Fibroblast of skin of scalp (primary cell): ENCODE data around the gene FBXL15. TPM values are rescaled to one million over a fixed set of nuclear protein-coding genes. Genes with fewer than 3 reads are reported as not detected.

Experiments
- DNase-seq: peaks from one replicate; pipeline ENCODE4 v3.0.0-alpha.2; 2013
- polyA plus RNA-seq, 2 experiments: library from polyadenylated mRNA; unstranded; fragments of 120-200 nt; gene quantifications; one replicate each; pipeline ENCODE4 v1.2.1, GENCODE V29; 2013; ENCODE audit not compliant: insufficient read length in 2 of 2

The FBXL15 gene
- 7.3 TPM for polyA plus RNA-seq (2013, experiment 1 of 2; ENCODE audit: insufficient read length)
- polyA plus RNA-seq (2013, experiment 2 of 2; ENCODE audit: insufficient read length) = 7.8 TPM

DNA sequence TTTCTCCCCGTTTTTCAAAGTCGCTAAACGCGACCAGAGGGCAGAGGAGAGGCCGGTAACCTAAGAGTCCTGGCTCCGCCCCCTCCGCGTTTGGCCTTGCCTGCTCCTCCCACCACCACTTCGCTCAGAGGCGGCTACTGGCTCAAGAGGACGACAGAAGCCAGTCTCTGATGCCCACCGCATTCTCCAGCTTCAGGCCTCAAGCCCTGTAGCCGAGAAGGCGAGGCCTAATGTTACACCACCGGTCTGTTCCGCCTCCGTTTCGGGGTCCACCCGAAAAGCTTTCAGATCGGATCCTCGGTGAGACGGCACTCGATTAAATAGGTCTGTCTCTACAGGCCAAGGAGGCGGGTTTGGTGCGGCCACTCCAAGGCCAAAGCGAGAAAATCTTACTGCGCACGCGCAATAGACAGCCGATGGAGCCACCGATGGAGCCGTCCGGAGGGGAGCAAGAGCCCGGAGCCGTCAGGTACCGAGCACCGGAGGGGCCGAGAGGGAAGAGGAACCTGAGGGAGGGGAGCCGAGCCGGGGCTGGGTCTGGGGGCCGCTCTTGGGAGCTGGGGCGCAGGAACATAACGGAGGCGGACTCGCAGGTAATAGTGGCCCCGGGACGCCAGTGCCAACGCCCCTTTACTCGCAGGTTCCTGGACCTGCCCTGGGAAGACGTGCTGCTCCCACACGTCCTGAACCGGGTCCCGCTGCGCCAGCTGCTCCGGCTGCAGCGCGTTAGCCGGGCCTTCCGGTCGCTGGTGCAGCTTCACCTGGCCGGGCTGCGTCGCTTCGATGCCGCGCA, at the start of gene FBXL15:
Gene FBXL15 (plus strand): TSS at position 123 of the 793 bp plus-strand sequence. CDS start 294 bp downstream, at position 417.
- DNase-seq = peak; percentile 97

- DNase-seq = no peak
These were observed 49.3 kb upstream of the FBXL15 start for GRCh38 chr10:102371295-102371694.

DNA sequence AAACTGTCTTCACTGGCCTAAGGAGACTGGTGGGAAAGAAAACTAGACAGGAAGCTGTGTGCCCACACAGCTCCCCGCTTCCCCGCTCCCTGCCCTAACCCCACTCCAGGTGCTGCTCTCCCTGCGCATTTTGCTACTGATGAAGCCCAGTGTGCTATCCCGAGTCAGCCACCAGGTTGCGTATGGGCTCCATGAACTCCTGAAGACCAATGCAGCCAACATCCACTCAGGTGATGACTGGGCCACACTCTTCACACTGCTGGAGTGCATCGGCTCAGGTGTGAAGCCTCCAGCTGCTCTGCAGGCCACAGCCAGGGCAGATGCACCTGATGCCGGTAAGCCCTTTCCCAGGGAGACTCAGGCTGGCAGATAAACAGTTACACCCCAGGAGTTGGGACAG, 45.4 kb upstream of the FBXL15 start:
- no peak for DNase-seq

GRCh38 chr10:102375867-102376266, 44.8 kb upstream of the FBXL15 start:
- DNase-seq = no peak

- DNase-seq = no peak
These were observed 43.7 kb upstream of the FBXL15 start for GRCh38 chr10:102376901-102377300.

DNA sequence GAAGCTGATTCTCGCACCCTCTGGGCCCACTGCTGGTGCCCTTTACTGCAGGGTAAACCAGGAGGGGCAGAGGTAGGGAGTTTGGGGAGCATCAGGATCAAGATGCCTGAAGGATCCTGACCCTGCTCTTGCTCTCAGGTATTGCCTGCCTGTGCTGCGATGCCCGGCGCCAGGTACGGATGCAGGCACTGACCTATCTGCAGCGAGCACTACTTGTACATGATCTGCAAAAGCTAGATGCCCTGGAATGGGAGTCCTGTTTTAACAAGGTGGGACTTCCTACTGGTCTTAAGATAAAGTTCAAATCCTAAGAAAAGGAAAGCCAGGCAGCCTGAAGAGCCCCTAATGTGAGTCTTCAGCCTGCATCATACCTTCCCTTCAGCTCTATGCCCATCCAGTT, 41.3 kb upstream of the FBXL15 start:
- no peak for DNase-seq

- DNase-seq = no peak
These were observed 38.7 kb upstream of the FBXL15 start for GRCh38 chr10:102381983-102382382.

DNA sequence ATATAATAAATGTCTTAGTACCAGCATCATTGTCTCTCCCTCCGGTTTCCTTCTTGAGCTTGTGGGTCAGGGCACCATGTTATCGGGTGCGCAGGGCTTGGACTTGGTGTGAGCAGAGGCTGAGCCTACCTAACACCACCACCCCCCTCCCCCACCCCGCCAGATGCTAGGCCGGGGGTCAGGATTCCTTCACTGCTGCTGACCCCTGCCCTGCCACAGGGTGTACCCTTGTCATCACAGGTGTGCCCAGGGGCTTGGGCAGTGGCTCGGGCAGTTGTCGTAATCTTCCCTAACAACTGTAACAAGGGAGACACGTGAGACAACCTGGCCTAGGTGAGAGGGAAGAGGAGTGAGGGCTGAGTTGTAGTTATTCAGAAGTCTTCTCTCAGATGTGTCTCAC, 37.8 kb upstream of the FBXL15 start:
- no peak for DNase-seq

DNA sequence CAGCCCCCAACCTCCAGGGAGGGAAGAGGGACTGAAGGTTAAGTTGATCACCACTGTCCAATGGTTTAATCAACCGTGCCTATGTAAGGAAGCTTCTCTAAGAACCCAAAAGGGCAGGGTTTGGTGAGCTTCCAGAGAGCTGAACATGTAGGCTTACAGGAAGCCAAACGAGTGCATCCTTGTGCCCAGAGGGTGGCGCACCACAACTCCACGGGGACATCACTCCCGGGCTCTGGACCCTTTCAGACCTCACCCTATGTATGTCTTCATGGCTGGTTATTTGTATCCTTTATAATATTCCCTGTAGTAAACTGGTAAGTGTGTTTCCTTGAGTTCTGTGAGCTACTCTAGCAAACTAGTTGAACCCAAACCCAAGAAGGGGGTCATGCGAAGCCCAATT, 36.6 kb upstream of the FBXL15 start:
- DNase-seq = peak; percentile 17

GRCh38 chr10:102384606-102385429, 35.8 kb upstream of the FBXL15 start:
- no peak for DNase-seq

GRCh38 chr10:102389894-102390293, 30.7 kb upstream of the FBXL15 start:
- DNase-seq = no peak

GRCh38 chr10:102392306-102392705, 28.3 kb upstream of the FBXL15 start:
- DNase-seq = no peak

DNA sequence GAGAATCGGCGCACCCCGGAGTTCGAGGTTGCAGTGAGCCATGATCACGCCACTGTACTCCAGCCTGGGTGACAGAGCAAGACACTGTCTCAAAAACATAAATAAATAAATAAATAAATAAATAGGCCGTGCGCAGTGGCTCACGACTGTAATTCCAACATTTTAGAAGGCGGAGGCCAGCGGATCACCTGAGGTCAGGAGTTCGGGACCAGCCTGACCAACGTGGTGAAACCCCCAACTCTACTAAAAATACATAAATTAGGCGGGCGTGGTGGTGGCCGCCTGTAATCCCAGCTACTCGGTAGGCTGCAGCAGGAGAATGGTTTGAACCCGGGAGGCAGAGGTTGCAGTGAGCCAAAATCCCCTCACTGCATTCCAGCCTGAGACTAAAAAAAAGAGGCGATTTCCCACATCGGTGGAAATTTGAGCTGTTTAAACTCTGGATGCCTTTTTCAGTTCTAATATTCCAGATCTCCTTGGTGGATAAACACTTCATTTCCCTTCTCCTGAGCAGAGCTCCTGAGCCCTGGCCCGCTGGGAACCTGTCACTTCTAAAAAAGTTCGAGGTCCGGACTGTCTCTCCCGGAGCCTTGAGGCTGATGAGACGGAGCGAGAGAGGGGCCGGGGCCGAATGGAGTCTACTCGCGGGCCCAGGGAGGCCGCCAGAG, 27.1 kb upstream of the FBXL15 start:
- DNase-seq = no peak

- peak; percentile 91 for DNase-seq
These were observed 26.4 kb upstream of the FBXL15 start for GRCh38 chr10:102394079-102394800.

GRCh38 chr10:102394801-102395399, 25.7 kb upstream of the FBXL15 start:
- no peak for DNase-seq

DNA sequence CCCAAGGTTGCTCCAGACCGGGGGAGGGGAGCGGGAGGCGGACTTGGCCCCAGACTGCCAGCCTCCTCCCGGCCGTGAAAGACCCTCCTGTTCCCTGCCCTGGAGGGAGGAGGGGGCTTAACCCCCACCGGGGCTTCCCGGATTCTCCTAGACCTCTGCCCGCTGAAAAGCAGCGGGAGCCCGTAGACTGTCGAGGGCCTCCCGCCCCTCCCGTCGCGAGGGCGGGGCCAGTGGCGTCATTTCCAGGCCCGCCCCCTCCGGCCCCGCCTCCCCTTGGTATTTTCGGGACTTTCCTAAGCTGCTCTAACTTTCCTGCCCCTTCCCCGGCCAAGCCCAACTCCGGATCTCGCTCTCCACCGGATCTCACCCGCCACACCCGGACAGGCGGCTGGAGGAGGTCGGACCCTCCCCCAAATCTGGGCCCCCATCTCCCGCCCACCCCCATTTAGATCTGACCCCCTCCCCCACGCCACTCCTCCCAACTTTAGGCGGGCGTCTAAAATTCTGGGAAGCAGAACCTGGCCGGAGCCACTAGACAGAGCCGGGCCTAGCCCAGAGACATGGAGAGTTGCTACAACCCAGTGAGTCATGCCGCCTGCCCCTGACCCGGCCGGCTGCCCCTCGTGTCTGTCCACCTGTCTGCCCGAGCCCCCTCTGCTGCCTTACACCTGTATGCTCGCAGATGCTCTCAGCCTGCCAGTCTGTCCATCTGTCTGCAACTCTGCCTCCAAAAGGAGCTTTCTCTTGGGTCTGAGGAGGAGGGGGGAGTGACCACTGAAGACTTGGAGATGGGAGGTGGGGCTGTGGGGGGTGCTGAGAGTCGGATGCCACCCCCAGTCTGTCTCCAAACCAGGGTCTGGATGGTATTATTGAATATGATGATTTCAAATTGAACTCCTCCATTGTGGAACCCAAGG, 25.0 kb upstream of the FBXL15 start, which contains the start of gene NFKB2:
Gene NFKB2 (plus strand): TSS at position 306 of the 917 bp plus-strand sequence. CDS start 255 bp downstream, at position 561.
- peak; percentile 83 for DNase-seq

- no peak for DNase-seq
These were observed 24.4 kb upstream of the FBXL15 start for GRCh38 chr10:102396317-102396650.

DNA sequence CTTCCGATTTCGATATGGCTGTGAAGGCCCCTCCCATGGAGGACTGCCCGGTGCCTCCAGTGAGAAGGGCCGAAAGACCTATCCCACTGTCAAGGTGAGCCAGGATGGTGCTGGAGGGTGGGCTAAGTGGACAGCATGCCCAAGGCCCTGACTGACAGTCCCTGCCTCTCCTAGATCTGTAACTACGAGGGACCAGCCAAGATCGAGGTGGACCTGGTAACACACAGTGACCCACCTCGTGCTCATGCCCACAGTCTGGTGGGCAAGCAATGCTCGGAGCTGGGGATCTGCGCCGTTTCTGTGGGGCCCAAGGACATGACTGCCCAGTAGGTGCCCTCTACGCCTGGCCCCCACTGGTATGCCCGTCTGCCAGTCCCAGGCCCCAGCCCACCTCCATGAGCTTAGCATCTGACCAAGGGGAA, 23.9 kb upstream of the FBXL15 start:
- DNase-seq = no peak

DNA sequence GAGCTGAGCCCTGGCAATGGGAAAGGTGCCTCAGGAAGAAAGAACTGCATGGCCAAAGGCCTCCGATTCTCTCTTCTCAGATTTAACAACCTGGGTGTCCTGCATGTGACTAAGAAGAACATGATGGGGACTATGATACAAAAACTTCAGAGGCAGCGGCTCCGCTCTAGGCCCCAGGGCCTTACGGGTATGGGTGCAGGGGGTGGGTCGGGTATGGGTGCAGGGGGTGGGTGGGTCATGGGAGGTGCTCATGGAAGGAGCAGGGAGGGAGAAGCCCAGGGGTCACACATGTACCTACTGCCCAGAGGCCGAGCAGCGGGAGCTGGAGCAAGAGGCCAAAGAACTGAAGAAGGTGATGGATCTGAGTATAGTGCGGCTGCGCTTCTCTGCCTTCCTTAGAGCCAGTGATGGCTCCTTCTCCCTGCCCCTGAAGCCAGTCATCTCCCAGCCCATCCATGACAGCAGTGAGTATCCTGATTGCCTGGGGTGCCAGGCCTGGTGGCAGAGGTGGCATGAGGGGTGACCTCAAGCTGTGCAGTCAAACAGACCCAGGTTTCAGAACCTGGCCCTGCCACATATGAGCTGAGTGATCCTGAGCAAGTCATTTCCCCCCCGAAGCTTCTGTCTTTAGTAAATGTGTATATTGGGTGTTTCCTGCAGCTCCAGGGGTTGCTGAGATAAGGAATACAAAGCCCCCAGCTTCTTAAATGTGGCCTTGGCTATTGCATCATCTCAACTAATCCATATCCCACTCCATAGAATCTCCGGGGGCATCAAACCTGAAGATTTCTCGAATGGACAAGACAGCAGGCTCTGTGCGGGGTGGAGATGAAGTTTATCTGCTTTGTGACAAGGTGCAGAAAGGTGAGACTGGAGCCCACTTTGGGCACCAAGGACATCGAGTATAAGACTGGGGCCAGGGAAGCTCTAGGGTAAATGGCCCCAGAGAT, 23.1 kb upstream of the FBXL15 start:
- DNase-seq = no peak
